ENCODE measurements around the gene SIRT6. TPM values are rescaled to one million over a fixed set of nuclear protein-coding genes. Genes with fewer than 3 reads are reported as not detected.

SIRT6 gene
- total and polyA plus RNA-seq, 2 donors (not counting 1 experiment from before 2014, with no cell fraction given): 8.8 to 9.2 TPM

DNA sequence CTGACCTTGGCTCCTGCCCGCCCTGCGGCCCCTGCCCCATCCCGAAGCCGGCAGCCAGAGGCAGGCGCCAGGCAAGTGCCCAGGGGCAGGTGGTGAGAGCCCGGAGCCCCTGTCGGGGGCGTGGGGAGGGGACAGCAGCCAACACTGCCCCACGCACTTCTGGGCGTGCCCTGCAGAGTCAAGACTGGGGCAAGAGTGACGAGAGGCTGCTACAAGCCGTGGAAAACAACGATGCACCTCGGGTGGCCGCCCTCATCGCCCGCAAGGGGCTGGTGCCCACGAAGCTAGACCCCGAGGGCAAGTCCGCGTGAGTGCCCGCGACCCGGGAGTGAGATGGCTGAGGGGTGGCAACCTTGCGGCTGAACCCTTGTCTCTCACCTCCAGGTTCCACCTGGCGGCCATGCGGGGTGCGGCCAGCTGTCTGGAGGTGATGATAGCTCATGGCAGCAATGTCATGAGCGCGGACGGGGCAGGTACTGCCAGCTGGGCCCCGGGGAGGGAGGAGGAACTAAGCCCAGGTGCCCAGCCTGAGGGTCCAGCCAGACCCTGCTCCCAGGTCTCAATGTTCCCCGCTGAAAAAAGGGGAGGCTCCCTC is 17.4 kb upstream of the SIRT6 start:
- H3K79me2 ChIP-seq (ENCODE audit: control insufficient read depth, insufficient read depth, low read length): no peaks in the 10 kb centered on the region
- H2AFZ ChIP-seq (ENCODE audit: low read length): no peak overlapping the region
- peaks cover 10% of the 10 kb centered on the region for H3K27me3 ChIP-seq (ENCODE audit: control insufficient read depth, insufficient read depth, low read length)
- H3K9ac ChIP-seq (ENCODE audit: insufficient read depth, low read length): no peak overlapping the region
- H3K36me3 ChIP-seq (ENCODE audit: control insufficient read depth, insufficient read depth, low read length): no peaks in the 10 kb centered on the region
- H3K4me1 ChIP-seq (ENCODE audit: control insufficient read depth, extremely low read depth, insufficient read depth, low read length): peaks cover 3% of the 10 kb centered on the region
- no peaks in the 10 kb centered on the region for H4K20me1 ChIP-seq (ENCODE audit: control insufficient read depth, extremely low read depth, insufficient read depth, low read length)
- no peak overlapping the region for H3K4me2 ChIP-seq (ENCODE audit: extremely low read depth, insufficient read depth, low read length)
- DNase-seq (ENCODE audit: low read depth in 2 of 2): no peak
- H3K4me3 ChIP-seq (replicated peaks in 1 of 4; ENCODE audit: control extremely low read depth in 1 of 4, insufficient read depth in 1 of 4, low read depth in 3 of 4, low read length in 4 of 4): no peak overlapping the region
- H3K9me3 ChIP-seq (ENCODE audit: control insufficient read depth, insufficient read depth, low read depth, low read length): no peaks in the 10 kb centered on the region
- H3K27ac ChIP-seq (ENCODE audit: insufficient read depth, low read length): no peak overlapping the region
- TF ChIP-seq EZH2 (IDR thresholded peaks at IDR 0.05; ENCODE audit: low read length, missing control alignments): no peak
- TF ChIP-seq, protein P1, sequence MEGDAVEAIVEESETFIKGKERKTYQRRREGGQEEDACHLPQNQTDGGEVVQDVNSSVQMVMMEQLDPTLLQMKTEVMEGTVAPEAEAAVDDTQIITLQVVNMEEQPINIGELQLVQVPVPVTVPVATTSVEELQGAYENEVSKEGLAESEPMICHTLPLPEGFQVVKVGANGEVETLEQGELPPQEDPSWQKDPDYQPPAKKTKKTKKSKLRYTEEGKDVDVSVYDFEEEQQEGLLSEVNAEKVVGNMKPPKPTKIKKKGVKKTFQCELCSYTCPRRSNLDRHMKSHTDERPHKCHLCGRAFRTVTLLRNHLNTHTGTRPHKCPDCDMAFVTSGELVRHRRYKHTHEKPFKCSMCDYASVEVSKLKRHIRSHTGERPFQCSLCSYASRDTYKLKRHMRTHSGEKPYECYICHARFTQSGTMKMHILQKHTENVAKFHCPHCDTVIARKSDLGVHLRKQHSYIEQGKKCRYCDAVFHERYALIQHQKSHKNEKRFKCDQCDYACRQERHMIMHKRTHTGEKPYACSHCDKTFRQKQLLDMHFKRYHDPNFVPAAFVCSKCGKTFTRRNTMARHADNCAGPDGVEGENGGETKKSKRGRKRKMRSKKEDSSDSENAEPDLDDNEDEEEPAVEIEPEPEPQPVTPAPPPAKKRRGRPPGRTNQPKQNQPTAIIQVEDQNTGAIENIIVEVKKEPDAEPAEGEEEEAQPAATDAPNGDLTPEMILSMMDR (conservative IDR thresholded peaks at IDR 0.05 in 1 of 2, IDR thresholded peaks at IDR 0.05 in 1 of 2; ENCODE audit: low read depth in 1 of 2, low read length in 2 of 2): no peak

DNA sequence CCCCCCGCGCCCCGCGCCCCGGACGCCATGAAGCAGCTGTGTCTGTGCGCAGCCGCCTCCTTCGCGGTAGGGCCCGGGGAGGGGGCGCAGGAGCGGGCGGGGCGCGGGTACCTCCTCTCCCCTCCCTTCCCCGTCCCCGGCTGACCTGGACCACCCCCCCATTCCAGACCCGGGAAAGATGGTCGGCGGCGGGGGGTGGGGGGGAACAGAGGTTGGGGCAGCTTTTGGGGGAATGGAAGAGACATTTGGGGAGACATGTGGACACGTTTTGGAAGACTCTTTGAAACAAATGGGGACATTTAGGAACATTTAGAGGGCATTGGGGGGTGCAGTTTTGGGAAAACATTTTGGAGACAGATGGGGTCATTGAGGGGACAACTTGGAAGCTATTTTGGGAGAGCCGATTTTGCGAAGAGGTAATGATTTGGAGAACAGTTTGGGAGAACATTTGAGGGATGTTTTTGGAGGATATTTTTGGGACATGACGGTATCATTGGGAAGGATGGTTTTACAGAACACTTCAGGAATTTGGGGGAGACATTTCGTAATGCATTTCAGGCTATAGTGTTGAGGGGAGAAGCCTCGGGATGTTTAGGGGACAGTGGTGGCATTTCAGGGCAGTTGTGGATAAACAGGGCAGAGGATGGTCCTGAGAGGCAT is 16.2 kb upstream of the SIRT6 start:
- Histone ChIP-seq H3K4me1 (ENCODE audit: control insufficient read depth, extremely low read depth, insufficient read depth, low read length) (no peaks in the 10 kb centered on the region), H3K4me3 (replicated peaks in 1 of 4; ENCODE audit: control extremely low read depth in 1 of 4, insufficient read depth in 1 of 4, low read depth in 3 of 4, low read length in 4 of 4) (no peak overlapping the region)

More for the DNA sequence above, 16.2 kb upstream of the SIRT6 start:
- no peak for TF ChIP-seq EZH2 (IDR thresholded peaks at IDR 0.05; ENCODE audit: low read length, missing control alignments)
- TF ChIP-seq, protein P1 (conservative IDR thresholded peaks at IDR 0.05 in 1 of 2, IDR thresholded peaks at IDR 0.05 in 1 of 2; ENCODE audit: low read depth in 1 of 2, low read length in 2 of 2): no peak
- no peak overlapping the region for H3K9ac ChIP-seq (ENCODE audit: insufficient read depth, low read length)
- H2AFZ ChIP-seq (ENCODE audit: low read length): no peak overlapping the region
- H3K36me3 ChIP-seq (ENCODE audit: control insufficient read depth, insufficient read depth, low read length): no peaks in the 10 kb centered on the region
- H3K9me3 ChIP-seq (ENCODE audit: control insufficient read depth, insufficient read depth, low read depth, low read length): no peaks in the 10 kb centered on the region
- DNase-seq (ENCODE audit: low read depth in 2 of 2): no peak
- no peak overlapping the region for H3K27ac ChIP-seq (ENCODE audit: insufficient read depth, low read length)
- no peak overlapping the region for H3K4me2 ChIP-seq (ENCODE audit: extremely low read depth, insufficient read depth, low read length)
- H3K27me3 ChIP-seq (ENCODE audit: control insufficient read depth, insufficient read depth, low read length): peaks cover 16% of the 10 kb centered on the region
- no peaks in the 10 kb centered on the region for H3K79me2 ChIP-seq (ENCODE audit: control insufficient read depth, insufficient read depth, low read length)
- no peaks in the 10 kb centered on the region for H4K20me1 ChIP-seq (ENCODE audit: control insufficient read depth, extremely low read depth, insufficient read depth, low read length)

Data from fibroblast of lung (primary cell).